ENCODE data around the gene PTP4A2. TPM values are rescaled to one million over a fixed set of nuclear protein-coding genes. Genes with fewer than 3 reads are reported as not detected.

Gene PTP4A2
- total RNA-seq, 4 donors from 2014 or later: 276 to 567 (median 333) TPM

DNA sequence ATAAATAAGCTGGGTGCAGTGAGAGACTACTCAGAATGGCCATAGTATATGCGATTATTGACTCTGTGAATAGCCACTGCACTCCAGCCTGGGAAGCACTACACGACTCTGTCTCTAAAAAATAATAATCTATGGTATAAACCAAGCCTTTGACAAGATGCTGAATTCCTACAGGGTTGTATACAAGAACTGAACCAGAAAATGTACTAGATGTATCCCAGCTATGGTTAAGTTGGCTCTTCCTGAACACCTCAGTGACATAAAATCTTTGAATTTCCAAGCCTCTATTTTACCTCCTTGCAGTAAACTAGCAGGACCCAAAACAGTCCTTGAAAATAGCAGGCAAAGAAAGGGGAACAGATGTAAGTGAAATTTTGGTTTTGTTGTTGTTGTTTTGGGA, 32.5 kb downstream of the PTP4A2 start:
- Histone ChIP-seq H3K9me3 (no peaks in the 10 kb centered on the region), H3K4me3 (no peak overlapping the region), H3K36me3 (no peaks in the 10 kb centered on the region), H3K27ac (no peak overlapping the region), H3K4me1 (no peaks in the 10 kb centered on the region), H3K27me3 (no peaks in the 10 kb centered on the region)
- no peak for DNase-seq
- no peak for TF ChIP-seq CTCF (IDR thresholded peaks at IDR 0.05)
- TF ChIP-seq POLR2A (IDR thresholded peaks at IDR 0.05): no peak
- intact Hi-C loops (cut with DNase I; ENCODE audit: low total_unique reads): no loop called here

DNA sequence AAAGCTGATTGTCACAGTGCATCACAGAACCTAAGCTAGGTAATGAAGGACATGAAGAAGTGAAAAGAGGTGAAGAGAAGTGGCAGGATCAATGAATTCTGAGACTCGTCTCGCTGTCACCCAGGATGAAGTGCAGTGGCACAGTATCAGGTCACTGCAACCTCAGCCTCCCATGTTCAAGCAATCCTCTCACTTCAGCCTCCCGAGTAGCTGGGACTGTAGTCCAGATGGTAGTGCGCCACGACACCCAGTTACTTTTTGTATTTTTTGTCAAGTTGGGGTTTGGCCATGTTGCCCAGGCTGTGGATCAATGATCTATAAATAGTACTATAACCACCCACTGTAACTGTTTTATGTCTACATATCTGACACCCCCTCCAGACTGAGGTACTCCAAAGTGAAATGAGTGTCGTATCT, 33.1 kb downstream of the PTP4A2 start:
- H3K36me3 ChIP-seq: no peaks in the 10 kb centered on the region
- no peaks in the 10 kb centered on the region for H3K27me3 ChIP-seq
- no peaks in the 10 kb centered on the region for H3K4me1 ChIP-seq
- no peaks in the 10 kb centered on the region for H3K9me3 ChIP-seq
- TF ChIP-seq POLR2A (IDR thresholded peaks at IDR 0.05) (no peak), CTCF (IDR thresholded peaks at IDR 0.05) (no peak)
- no peak for DNase-seq
- H3K27ac ChIP-seq: no peak overlapping the region
- no peak overlapping the region for H3K4me3 ChIP-seq
- intact Hi-C loops (cut with DNase I; ENCODE audit: low total_unique reads): no loop called here

DNA sequence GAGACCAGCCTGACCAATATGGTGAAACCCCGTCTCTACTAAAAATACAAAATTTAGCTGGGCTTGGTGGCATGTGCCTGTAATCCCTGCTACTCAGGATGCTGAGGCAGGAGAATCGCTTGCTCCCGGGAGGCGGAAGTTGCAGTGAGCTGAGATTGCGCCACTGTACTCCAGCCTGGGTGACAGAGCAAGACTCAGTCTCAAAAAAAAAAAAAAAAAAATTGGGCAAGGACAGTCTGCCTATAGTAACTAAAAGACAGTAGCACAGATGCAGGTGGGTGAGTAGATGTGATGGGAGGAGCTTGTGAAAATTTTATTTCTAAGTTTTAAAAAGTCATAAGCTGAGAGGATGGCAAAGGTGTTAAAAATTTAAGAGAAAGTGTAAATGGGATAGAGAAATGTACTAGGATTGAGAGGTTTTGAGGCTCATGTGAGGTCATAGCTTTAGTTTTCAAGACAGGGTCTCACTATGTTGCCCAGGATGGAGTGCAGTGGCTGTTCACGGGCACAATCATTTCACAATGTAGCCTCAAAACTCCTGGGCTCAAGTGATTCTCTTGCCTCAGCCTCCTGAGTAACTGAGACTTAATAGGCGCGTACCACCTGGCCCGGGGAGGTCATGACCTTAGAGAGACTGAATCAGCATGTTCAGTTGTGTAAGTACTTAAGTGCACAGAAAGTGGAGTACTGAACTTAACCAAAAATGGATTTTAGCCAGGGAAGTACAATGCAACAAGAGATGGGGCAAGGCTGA, 33.7 kb downstream of the PTP4A2 start:
- H3K27ac ChIP-seq: no peak overlapping the region
- intact Hi-C loops (cut with DNase I; ENCODE audit: low total_unique reads): no loop called here
- no peaks in the 10 kb centered on the region for H3K9me3 ChIP-seq
- no peak for DNase-seq
- no peaks in the 10 kb centered on the region for H3K27me3 ChIP-seq
- no peaks in the 10 kb centered on the region for H3K4me1 ChIP-seq
- no peak overlapping the region for H3K4me3 ChIP-seq
- TF ChIP-seq POLR2A (IDR thresholded peaks at IDR 0.05): no peak
- no peak for TF ChIP-seq CTCF (IDR thresholded peaks at IDR 0.05)
- no peaks in the 10 kb centered on the region for H3K36me3 ChIP-seq

- no peaks in the 10 kb centered on the region for H3K27me3 ChIP-seq
- no peak for DNase-seq
- H3K4me1 ChIP-seq: no peaks in the 10 kb centered on the region
- TF ChIP-seq CTCF (IDR thresholded peaks at IDR 0.05) (no peak), POLR2A (IDR thresholded peaks at IDR 0.05) (no peak)
- no peaks in the 10 kb centered on the region for H3K9me3 ChIP-seq
- no peaks in the 10 kb centered on the region for H3K36me3 ChIP-seq
- H3K4me3 ChIP-seq: no peak overlapping the region
- no peak overlapping the region for H3K27ac ChIP-seq
- intact Hi-C loops (cut with DNase I; ENCODE audit: low total_unique reads): no loop called here
Measured at GRCh38 chr1:31902510-31902860, 35.7 kb downstream of the PTP4A2 start.

DNA sequence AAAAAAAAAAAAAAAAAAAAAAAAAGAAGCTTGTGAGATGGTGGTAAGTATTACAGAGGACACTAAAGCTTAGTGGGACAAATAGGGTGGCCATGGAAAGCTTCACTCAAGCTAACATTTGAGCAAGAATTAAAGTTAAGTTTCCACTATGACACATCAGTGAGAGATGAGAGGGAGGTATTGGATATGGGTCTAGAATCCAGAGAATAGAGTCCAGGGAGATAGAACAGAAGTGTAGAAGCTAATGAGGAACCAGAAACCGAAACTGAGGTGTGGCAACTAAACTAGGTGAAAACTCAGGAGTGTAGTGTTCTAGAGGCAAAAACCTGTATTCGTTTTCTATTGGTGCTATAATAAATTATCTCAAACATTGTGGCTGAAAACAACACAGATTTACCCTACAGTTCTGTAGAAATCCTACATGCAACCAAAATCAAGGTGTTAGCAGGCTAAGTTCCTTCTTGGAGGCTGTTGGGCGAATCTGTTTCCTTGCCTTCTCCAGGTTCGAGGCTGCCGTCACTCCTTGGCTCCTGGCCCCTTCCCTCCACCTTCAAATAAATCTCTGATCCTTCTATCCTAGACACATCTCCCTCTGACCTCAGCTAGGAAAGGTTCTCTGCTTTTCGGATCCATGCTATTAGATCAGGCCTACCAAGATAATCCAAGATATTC, 36.2 kb downstream of the PTP4A2 start:
- Histone ChIP-seq H3K36me3 (no peaks in the 10 kb centered on the region), H3K9me3 (no peaks in the 10 kb centered on the region), H3K27ac (no peak overlapping the region), H3K4me3 (no peak overlapping the region), H3K27me3 (no peaks in the 10 kb centered on the region), H3K4me1 (no peaks in the 10 kb centered on the region)
- no peak for TF ChIP-seq CTCF (IDR thresholded peaks at IDR 0.05)
- TF ChIP-seq POLR2A (IDR thresholded peaks at IDR 0.05): no peak
- intact Hi-C loops (cut with DNase I; ENCODE audit: low total_unique reads): no loop called here
- no peak for DNase-seq

Measured in uterus (tissue), 4 donors.